ENCODE data around the gene SMAD2.

SMAD2 gene

DNA sequence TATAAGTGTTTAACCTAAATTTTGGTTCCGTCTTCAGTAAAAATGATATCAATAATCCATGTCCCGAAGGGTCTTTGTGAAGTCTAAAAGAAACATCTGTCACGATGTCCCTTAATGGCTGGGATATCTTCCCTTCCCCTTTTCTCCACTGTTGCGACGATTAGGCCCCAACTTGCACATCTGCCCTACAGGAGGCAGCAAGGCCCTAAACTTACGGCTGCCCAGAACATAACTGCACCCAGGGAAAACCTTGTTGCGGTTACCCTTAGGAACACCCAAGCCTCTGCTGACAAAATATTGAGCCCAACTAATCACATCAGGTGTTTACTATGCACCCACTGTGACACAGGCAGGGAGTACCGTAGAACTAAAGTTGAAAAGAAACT lies 1.3 kb upstream of the SMAD2 start:
- DNase-seq: no peak

DNA sequence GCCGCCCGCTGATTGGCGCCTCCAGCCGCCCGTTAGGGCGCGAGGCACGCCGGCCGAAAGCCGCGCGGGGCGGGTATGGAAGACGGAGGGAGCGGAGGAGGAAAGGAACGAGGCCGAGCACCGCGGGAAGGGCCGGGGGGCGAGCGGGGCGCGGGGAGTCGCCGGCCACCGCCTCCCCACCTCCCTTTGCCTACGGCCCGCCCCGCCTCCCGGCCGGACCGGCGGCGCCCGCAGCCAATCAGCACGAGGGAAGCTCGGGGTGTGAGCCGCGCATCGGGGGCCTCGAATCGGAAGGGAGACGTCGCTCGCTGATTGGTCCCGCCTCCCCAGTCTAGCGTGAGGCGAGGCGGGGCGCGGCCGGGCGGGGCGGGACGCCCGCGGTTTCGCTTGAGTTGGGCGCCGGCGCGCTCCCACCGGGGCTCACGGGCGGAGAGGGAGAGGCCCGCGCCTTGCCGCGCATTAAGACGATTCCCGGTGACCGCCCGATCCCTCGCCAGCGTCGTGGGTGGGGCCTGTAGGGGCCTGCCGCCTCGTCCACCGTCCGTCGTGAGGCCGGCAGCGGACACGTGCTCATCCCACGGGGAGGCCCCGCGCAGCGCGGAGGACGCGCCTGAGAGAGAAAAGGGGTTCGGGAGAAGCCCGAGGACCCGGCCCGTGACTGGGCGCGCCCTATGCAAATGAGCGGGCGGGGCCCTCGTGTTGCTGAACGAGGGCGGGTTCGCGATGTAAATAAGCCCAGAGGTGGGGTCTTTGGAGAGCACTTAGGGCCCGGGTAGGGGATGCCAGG lies 665 bp upstream of the SMAD2 start:
- peak; percentile 95 for DNase-seq

DNA sequence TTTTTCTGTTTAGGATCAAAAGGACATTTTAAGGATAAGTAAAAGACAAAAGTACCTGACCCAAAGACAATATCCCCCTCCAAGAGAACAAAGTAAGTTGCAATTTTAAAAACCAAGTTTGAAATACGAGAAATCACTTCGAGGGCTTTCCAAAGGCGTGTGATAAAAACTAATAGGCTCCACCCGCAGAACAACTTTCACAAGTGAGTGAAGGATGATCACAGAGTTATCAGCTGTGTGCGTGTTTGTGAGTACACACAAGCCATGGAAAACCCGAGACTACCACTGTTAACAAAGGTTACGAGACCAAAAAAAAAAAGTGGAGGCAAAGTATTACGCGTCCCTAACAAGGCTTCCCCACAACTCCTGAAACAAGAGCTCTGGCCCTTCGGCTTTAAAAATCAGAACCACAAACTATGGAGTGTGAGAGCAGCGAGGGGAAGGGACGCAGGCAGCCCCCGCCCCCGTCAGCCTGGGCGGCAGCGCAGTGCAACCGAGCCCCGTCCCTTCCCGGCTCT lies 719 bp downstream of the SMAD2 start:
- DNase-seq: no peak

DNA sequence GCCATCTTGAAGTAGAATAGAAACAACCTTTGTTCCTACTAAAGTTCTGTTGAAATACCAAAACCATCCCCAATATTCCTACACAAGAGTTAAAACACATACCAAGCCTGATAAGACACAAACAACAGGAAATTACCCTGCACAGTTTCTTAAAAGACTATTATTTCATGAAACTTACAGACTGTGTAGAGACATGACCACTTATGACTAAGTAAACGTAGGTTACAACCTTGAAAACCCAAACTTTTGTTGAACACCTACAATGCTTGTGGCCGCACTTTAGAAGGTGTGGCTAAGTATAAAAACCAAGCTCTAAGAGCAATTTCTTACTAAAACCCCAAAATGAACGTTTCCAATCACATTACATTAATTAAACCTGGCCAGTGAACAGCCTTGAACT lies 2.0 kb downstream of the SMAD2 start:
- no peak for DNase-seq

DNA sequence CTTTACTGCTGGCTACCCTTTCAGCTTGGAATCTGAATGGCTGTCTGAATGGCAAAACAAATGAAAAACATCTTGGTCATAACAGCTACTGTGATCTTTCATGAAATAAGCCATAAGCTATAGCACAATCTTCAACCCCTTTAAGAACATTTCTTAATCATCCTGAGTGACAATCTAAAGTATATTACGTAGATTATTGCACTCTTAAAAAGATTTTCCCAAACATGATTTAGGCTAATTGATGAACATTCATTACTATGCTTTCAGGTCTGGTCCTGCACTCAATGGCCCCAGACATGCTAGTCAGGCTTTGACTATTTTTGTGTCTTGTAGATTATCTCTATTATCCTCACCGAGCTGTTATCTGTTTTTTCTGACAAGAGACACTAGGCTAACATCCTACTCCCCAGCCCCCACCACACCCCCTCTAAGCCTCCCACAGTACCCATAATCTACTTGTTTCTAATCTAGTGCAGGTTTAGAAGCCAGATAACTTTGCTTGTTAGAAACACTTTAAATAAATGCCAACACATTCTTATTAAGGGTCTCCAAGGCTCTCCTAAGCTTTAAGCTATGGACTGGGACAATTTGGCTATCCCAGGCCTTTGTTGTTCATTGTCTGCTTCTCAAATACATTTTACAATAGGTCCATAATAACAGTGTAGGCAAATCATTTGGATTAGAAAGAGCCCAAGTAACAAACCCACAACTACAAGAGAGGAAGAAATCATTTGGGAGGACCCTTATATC lies 4.2 kb downstream of the SMAD2 start:
- no peak for DNase-seq

DNA sequence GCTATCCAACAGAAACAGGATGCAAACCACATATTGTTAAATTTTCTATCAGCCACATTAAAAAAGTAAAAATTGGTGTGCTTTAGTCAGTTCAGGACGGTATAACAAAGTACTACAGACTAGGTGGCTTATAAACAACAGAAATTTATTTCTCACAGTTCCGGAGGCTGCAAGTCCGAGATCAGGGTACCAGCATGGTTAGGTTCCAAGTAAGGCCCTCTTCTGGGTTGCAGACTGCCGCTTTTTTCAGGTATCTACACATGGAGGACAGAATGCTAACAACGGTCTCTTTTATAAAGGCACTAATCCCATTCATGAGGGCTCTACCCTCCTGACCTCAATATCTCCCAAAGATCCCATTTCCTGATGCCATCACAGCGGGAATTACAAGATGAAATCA lies 10.5 kb downstream of the SMAD2 start:
- no peak for DNase-seq

DNA sequence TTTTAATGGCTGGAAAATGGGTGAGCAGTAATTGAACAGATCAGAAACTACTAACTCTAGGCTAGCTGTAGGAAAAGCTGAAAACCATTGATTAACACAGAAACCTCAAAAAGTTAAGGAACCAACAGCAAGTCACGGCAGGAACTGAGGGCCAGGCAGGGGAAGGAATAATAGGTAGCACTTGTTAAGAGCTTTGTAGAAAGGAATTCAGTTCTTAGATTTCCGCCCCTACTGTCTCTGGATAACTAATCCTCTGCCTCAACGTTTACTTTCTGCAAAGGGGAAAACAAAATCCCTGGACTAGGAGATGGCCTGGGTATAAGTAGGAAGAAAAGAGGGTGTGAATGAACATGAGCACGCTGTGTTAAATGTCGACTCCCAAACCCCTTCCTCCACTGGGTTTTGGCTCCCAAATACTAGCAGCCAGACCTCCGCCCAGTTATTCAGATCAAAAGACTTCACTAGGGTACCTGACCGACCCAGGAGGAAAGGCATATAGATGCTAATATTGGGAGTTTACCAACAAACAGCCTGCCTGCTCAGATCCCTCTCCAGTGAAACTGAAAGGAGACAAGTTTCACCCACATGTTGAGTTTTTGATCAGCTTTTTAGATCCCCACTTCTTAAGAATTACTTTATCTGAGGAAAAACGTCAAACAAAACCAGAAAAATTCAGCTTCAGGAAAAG lies 12.4 kb downstream of the SMAD2 start:
- DNase-seq: no peak

DNA sequence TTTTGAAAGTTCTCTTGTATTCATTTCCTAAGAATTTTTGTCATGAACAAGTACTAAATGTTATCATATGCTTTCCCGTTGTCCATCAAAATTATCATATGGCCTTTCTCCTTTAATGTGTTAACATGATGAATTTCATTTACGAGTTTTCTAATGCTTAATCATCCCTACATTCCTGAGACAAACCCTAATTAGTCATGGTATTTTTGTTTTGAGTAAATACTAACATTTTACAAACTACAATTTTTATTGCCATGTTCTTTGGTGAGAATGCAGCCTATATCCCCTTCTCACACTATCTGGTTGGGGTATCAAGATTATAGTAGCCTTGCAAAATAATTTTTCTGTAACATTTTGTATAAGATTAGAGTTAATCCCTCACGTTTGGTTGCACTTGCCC lies 14.5 kb downstream of the SMAD2 start:
- no peak for DNase-seq

DNA sequence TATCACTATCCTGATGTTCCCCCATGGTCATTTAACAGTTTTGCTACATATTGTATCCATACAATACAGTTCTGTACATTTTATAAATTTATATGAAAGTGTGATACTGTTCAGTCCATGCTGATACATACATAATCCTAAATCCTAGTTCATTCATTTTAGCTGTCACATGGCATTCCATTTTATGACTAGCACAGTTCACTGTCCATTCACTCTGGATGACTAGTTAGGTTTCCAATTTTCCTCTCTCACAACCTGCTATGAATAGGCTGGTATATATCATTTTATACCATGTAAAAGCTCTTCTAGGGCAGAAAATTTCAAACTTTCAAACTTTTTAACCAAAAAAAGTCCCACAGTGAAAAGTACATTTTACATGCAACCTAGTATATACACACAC lies 15.2 kb downstream of the SMAD2 start:
- no peak for DNase-seq

DNA sequence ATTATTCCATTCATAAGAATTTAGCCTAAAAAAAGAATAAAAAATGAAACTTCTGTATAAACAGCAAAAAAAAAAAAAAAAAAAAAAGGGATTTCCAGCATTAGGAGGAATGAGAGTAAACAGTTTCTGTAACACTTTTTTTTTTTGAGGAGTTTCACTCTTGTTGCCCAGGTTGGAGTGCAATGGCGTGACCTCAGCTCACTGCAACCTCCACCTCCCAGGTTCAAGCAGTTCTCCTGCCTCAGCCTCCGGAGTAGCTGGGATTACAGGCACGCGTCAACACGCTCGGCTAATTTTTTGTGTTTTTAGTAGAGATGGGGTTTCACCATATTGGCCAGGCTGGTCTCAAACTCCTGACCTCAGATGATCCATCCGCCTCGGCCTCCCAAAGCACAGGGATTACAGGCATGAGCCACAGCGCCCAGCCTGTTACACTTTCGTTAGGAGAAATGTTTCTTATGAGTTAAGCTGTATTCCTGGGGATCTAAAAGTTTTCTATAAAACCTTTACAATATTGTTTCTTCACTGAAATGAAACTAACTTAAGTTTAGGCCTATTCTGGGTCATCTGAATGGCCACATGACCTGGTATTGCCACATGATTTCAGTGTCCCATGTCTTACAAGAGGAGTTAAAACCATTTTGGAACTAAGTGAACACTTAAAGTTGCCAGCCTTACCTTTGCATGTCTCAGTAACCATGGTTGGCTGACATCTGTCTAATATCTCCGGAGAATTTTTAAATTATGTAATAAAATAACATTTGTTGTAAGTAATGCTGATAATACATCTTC lies 17.5 kb downstream of the SMAD2 start:
- DNase-seq: no peak

DNA sequence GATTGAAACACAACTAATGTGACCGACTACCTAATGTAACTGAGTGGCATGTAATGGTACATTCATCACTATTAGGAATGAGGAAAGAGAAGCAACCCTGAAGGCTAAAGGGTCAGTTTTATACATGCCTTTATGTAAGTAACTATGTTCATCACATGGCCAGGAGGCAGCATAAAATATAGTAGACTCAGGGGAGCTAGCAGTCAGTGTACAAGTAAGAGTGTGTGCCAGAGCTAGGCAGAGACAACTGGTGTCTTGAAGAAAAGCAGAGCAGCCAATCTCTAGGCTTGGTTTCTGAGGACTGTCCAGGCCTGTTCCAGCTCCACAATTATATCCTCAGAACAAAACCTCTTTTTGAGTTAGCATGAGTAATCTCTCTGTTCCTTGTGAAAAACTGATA lies 18.1 kb downstream of the SMAD2 start:
- DNase-seq: no peak

DNA sequence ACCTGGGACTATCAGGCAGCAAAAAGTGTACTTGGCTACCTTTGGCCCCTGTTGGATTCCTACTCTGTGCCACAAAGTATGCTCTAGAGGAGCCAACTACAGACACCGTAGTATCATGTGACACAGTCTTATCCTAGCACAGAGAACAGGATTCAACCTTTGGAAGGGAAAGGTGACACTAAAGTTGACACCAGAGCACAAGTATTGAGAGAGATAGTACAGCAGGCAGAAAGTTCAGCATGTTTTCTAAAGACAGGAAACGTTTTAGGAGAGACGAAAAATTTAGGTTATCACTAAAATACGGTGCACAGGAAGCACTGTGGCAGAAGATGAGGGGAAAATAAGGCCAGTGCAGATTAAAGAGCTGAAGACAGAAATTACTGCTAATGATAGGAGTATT lies 18.6 kb downstream of the SMAD2 start:
- DNase-seq: no peak

DNA sequence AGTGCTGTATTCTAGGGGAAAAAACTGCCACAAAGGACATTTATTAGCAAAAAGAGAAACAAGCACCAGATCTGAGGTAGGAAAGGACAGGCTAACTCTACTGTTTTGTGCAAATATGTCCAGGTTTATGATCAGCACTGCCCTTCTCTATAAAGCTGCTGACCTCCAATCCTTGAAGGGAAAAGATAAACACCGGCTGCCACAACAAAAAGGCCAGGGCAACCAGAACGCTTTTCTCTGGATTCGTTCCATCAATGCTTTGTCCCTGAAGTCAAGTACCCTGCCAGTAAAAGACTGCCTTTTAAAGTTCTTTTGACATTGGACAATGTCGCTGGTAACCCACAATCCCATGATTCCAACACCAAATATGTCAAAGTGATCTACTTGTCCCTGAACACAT lies 21.0 kb downstream of the SMAD2 start:
- DNase-seq: no peak

DNA sequence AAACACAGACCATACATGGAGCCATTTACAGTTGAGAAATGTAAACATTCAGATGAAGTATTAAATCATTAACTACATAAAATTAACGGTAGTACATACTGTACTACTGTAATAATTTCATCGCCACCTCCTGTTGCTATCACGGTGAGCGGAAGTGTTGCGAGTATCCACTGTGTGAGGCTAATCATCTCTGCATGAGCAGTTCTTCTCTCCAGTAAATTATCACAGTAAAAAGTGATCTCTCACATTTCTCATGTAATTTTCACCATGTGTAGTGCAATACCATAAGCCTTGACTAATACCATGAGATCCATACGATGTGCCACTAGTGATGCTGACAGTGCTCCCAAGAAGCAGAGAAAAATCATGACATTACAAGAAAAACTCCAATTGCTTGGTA lies 21.9 kb downstream of the SMAD2 start:
- no peak for DNase-seq

DNA sequence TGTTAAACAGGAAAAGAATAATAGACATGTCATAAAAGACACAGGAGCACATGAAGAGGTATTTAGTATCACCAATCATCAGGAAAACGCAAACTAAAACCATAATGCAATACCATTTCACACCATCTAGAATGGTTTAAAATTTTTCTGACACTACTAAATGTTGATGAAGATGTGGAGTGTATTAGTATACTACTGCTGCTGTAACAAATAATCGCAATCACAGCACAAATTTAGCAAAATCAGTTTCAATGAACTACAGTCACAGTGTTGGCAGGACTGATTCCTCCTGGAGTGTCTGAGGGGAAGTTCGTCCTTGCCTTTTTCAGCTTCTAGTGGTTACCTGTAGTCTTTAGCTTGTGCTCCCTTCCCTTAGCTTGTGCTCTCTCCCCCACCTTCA lies 24.1 kb downstream of the SMAD2 start:
- no peak for DNase-seq

DNA sequence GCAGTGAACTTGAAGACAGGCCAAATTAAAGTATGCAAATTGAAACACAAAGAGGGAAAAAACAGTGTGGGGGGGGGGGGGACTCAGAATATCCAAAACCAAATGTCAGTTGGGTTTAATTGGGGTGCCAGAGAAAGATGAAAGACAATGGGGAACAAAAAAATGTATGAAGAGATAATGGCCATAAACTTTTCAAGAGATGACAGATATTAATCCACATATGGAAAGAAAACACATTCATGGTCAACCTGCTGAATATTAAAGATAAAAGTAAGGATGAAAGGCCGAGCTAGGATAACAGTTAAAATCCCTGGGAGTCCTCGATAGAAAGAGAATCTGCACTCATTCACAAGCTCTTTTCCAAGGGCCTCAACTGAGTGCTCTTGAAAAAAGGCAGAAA lies 26.6 kb downstream of the SMAD2 start:
- DNase-seq: no peak

DNA sequence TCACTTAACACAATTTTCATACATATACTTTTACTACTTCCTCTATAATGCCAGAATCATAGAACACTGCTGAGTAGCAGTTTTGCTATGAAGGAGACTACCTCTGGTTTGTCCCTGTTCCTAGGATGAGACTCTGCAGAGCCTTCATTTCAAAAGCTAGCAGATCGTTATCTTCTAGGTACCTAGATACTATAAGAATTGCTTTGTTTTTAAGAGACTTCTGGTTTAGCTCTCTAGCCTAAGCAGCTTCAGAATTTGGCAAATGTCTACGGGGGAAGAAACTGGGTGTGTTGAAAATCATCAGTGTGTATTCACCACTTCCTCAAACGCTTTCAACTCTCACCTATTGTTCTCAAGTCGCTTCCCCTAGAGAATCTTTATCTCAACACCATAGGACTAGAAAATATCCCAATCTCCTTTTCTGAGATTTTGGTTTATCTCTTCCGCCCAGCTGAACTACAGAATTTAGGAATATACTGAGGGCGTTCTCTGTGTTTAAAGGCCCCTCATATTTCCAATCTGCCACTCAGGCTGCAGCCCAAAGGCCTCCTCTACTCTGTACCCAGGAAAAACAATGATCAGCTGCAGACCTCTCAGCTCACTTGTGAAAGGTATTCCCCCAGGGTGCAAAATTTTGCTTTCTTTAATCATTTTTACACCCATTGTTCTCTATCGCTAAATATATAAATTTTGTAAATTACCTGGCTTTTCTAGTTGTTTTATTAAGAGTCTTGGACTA lies 28.7 kb downstream of the SMAD2 start:
- DNase-seq: no peak

DNA sequence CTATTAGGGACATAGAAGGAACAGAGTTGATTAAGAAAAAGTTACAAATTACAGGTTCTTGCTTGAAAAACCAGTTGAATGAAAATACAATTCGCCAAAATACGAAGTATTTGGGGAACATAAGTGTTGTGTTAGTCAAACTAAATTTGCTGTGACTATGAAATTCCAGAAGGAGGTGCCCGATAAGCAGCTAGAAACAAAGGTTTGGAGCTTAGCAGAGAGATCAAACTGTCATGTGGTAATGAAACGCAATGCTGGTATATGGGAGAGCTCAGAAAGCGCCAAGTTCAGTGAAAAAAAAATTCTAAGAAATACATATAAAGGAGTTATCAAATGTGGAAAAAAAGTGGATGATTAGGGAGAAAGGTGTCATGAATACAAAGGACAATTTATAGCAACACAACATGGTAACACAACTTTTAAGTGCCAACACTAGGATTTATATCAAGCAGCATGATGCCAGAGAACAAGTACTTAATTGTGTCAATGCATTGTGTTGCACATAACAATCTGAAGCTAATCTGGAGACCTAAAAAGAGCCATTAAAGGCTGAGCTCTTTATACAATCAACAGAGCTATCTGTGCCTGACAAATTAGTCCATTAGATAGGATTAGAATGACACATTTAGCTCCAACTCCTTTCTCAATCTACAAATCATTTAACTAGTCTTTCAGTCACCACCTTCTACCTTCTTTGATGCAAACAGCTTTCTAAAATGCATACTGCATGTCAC lies 31.2 kb downstream of the SMAD2 start:
- DNase-seq: no peak

DNA sequence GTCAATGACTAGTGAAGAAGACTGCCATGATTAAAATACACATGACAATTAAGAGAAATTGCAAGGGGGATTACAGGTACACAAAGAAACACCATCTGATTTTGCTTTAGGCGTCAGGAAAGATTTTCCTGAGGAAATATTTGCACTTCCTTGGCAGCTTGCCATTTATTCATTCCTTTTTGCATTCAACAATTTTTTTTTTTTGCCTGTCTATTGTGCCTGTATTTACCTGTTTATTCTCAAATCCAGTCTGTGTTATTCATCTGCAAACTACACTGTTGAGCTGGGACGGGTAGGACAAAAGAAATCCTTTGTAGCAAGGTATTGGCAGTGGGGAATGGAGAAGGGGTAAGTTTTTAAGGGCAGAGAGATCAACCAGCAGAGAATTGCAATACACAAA lies 31.8 kb downstream of the SMAD2 start:
- no peak for DNase-seq

DNA sequence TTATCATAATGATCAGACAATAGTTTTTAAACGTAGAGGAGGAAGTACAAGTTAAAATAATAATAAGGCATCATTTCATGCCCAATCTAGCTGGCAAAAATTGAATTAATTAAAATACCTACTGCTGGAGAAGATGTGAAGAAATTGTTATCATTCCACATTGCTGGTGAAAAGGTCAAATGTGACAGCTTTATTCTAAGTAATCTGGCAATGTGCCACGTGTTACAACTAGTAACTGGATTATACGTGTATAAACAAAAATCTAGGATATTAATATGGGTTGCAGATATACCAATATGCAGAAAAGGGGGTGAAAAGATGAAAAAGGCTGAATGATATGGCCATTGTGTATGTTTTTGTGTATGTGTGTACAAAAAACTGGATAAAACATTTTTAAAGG lies 32.4 kb downstream of the SMAD2 start:
- DNase-seq: no peak

DNA sequence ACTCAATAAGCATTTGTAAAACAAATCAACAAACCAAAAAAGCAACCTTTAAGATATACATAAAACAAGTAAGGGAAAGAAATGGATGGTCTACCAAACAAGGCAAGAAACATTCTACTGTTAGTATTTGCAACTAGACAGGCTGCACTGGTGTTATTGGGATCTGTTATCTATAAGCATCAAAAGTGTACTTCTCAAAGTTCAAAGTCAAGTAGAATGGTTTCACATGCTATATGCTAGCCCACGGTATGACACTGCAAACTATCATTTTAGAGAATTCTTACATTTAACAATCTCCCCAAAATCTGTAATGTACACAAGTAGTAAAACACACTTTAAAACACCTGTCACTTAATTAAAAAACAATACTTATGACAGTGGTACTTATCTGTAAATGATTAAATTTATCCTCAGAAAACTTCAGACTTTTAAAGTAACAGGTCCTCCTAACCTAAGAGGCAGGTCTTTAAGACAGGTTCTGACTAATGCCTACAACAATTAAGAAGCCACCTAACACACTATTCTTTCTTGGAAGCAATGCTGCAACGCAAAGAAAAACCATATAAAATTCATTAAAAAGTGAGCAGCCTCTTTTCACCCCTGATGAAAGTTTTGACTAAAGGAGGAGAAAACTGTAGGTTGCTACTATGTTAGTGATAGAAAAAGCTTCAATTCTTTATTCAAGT lies 34.8 kb downstream of the SMAD2 start:
- no peak for DNase-seq

Measured in activated CD8-positive, alpha-beta memory T cell treated with anti-CD3 and anti-CD28 coated beads, Interleukin-2, amount 50 U/mL, for 48 hours (primary cell).